ENCODE data around the gene ZC3H7B. TPM values are rescaled to one million over a fixed set of nuclear protein-coding genes. Genes with fewer than 3 reads are reported as not detected.

Gene ZC3H7B
- total RNA-seq, 1 donor: 45.9 TPM

DNA sequence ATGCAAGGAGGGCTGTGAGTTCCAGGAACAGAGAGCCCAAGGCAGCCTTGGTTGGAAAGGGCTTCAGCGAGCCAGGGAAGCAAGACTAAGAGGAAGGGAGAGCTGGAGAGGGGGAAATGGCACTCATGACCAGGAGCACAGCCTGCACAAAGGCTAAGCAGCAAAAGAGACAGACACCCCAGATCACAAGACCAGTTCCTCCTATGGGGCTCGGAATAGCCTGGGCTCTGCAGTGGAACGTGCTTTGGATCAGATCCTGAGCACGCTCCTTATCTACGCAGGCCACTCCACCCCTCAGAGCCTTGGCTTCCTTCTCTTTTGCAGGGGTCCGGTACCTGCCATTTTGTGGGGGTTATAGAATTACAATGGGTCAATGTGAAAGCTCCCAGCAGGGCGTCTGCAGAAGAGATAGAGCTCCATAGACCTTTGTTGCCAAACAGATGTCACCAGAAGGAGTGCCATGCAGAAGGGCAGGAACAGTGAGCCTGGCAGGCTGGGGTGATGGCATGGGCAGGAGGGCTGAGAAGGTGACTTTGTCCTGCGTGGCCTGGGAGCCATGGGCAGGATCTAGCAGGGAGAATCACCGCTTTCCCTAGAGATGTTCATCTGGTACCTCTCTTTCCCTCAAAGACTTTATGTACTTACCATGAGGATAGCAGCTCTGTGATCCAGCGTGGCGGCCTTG, 33.8 kb downstream of the ZC3H7B start:
- H3K4me3 ChIP-seq (ENCODE audit: low read depth, low read length): no peak overlapping the region
- TF ChIP-seq, protein P1, sequence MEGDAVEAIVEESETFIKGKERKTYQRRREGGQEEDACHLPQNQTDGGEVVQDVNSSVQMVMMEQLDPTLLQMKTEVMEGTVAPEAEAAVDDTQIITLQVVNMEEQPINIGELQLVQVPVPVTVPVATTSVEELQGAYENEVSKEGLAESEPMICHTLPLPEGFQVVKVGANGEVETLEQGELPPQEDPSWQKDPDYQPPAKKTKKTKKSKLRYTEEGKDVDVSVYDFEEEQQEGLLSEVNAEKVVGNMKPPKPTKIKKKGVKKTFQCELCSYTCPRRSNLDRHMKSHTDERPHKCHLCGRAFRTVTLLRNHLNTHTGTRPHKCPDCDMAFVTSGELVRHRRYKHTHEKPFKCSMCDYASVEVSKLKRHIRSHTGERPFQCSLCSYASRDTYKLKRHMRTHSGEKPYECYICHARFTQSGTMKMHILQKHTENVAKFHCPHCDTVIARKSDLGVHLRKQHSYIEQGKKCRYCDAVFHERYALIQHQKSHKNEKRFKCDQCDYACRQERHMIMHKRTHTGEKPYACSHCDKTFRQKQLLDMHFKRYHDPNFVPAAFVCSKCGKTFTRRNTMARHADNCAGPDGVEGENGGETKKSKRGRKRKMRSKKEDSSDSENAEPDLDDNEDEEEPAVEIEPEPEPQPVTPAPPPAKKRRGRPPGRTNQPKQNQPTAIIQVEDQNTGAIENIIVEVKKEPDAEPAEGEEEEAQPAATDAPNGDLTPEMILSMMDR (IDR thresholded peaks at IDR 0.05; ENCODE audit: insufficient read depth, low read length): no peak
- no peak for DNase-seq (ENCODE audit: low read depth)

DNA sequence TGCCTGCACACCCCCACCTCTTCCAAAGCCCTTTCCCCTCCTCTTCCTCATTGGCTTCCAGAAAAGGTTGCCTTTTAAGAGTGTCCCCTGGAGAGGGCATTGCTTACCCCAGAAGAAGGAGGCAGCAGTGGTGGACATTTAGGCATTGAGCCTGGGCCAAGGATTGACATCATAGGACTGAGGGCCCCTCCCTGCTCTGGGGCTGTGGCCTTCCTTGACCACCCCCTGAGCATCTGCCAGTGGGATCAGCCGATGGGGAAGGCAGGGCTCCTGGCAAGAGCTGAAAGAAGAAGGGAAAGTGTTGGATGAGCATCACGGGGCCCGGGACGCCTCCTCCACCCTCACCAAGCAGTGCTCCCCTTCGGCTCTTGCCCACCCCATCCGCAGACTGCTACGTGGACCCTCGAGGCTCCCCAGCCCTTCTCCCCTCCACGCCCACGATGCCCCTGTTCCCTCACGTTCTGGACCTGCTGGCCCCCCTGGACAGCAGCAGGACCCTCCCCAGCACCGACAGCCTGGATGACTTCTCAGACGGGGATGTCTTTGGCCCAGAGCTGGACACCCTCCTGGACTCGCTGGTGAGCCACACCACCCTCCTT, 37.4 kb downstream of the ZC3H7B start:
- no peak overlapping the region for H3K4me3 ChIP-seq (ENCODE audit: low read depth, low read length)
- peak; percentile 40 for DNase-seq (ENCODE audit: low read depth)

DNA sequence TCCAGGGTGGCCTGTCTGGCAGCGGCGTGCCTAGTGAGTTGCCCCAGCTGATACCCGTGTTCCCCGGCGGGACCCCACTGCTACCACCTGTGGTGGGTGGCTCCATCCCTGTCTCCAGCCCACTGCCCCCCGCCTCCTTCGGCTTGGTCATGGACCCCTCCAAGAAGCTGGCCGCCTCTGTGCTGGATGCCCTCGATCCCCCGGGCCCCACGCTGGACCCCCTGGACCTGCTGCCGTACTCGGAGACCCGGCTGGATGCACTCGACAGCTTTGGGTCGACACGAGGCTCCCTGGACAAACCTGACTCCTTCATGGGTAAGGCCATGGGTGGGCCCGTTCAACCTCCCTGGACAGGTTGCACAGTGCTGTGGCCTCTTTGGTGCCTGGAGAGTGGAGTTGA, 38.5 kb downstream of the ZC3H7B start:
- H3K4me3 ChIP-seq (ENCODE audit: low read depth, low read length): no peak overlapping the region
- TF ChIP-seq, protein P1 (IDR thresholded peaks at IDR 0.05; ENCODE audit: insufficient read depth, low read length): no peak
- no peak for DNase-seq (ENCODE audit: low read depth)

More for the DNA sequence above, 37.4 kb downstream of the ZC3H7B start:
- TF ChIP-seq, protein P1 (IDR thresholded peaks at IDR 0.05; ENCODE audit: insufficient read depth, low read length): no peak

DNA sequence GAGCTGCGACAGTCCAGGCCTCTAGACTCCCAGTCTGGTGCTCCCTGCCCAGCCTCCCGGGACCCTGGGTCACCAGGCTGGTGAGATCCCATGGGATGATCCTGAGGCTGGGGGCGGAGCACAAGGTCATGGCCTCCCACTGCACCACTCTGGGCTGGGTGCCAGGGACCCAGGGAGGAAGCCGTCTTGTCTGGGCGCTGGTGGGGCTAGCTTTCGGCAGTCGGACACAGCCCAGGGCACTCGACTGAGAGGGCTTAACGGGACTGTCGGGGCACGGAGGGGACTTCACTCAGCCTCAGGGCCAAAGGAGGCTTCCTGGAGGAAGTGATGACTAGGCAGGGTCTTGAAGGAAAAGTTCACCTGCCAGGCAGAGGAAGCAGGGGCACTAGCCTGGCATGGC, 39.0 kb downstream of the ZC3H7B start:
- no peak for DNase-seq (ENCODE audit: low read depth)
- TF ChIP-seq, protein P1 (IDR thresholded peaks at IDR 0.05; ENCODE audit: insufficient read depth, low read length): no peak
- no peak overlapping the region for H3K4me3 ChIP-seq (ENCODE audit: low read depth, low read length)

DNA sequence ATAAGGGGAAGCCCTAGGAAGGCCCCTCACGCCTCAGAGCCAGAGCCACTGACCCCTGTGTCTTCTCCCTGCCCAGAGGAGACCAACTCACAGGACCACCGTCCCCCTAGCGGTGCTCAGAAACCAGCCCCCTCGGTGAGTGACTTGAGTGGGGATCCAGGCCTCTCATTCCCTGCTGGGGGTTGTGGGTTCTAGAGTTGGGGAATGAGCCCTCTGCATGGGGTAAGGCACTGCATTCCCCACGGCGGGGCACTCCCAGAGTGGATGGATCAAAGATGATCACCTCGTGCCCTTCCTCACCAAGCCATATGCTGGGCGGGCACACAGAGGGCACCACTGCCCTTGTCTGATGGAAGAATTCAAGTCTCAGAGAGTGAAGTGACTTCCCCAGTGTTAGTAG, 39.7 kb downstream of the ZC3H7B start:
- no peak for DNase-seq (ENCODE audit: low read depth)
- TF ChIP-seq, protein P1 (IDR thresholded peaks at IDR 0.05; ENCODE audit: insufficient read depth, low read length): no peak
- H3K4me3 ChIP-seq (ENCODE audit: low read depth, low read length): no peak overlapping the region

DNA sequence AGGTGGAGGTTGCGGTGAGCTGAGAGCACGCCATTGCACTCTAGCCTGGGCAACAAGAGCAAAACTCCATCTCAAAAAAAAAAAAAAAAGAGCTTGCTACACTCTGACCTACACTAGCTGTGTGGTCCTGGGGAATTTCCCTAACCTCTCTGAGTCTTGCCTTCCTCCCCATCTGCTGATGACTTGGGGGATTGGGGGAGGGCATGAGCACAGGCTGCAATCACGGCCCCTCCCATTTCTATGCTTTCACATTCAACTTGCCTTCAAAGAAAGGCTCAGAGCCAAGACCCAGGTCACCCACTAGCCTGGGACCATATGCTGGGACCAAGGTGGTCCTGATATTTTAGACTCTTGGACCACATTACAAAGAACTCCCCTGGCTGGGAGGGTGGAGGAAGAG, 40.7 kb downstream of the ZC3H7B start:
- no peak overlapping the region for H3K4me3 ChIP-seq (ENCODE audit: low read depth, low read length)
- TF ChIP-seq, protein P1 (IDR thresholded peaks at IDR 0.05; ENCODE audit: insufficient read depth, low read length): no peak
- no peak for DNase-seq (ENCODE audit: low read depth)

Measured in fibroblast of the aortic adventitia (primary cell).